Esophagus muscularis mucosa (tissue), 4 donors: ENCODE measurements around the gene SND1.

Experiments
- CTCF ChIP-seq, 3 experiments: fragments of 200-600 bp in 2 of 3; fragments of 450-650 bp in 1 of 3; sonication (generic) in 2 of 3; IDR thresholded peaks; one replicate each; pipeline ENCODE4 v1.5.1; 2017 to 2019; ENCODE audit warnings: antibody characterized with exemption in 3 of 3, mild to moderate bottlenecking in 2 of 3, moderate library complexity in 1 of 3
- EP300 ChIP-seq: sonication (generic); formaldehyde crosslinking; IDR thresholded peaks from one replicate; pipeline ENCODE4 v1.6.1; 2017; ENCODE audit warnings: antibody characterized with exemption
- POLR2AphosphoS5 ChIP-seq, 2 donors: sonication (generic); formaldehyde crosslinking; IDR thresholded peaks; one replicate each; pipeline ENCODE4 v1.6.1; 2017; ENCODE audit warnings: antibody characterized with exemption in 2 of 2

- TF ChIP-seq CTCF (IDR thresholded peaks at IDR 0.05): no peak
- no peak for TF ChIP-seq POLR2AphosphoS5 (IDR thresholded peaks at IDR 0.05)
- no peak for TF ChIP-seq EP300
Measured at GRCh38 chr7:127862525-127862924, 210.5 kb downstream of the SND1 start.
